HepG2 (cell line): ENCODE results near the gene ACADVL. TPM values are rescaled to one million over a fixed set of nuclear protein-coding genes. Genes with fewer than 3 reads are reported as not detected.
A peak's percentile ranks its signal among the peaks of the same experiment; 100 is the strongest.

ENCODE experiments used
- ATF1 ChIP-seq: IDR thresholded peaks from 2 replicates; pipeline ENCODE4 v1.6.1; 2016; ENCODE audit warnings: mild to moderate bottlenecking, control low read depth
- DNMT1 ChIP-seq: sonication (generic); formaldehyde crosslinking; IDR thresholded peaks from 2 replicates; pipeline ENCODE4 v1.5.1; 2020; ENCODE audit warnings: mild to moderate bottlenecking, missing genetic modification reagents
- FOXP1 ChIP-seq, 2 experiments: fragments of 450-650 bp in 1 of 2; IDR thresholded peaks; 2 replicates each; pipeline ENCODE4 v1.6.1; 2017 to 2018; ENCODE audit warnings: antibody characterized with exemption in 1 of 2
- KDM1A ChIP-seq: IDR thresholded peaks from 2 replicates; pipeline ENCODE4 v1.6.1; 2016; ENCODE audit warnings: missing compliant biosample characterization
- NPAS2 ChIP-seq: sonication (generic); formaldehyde crosslinking; IDR thresholded peaks from 2 replicates; pipeline ENCODE4 v1.8.0; 2022; ENCODE audit warnings: mild to moderate bottlenecking, missing genetic modification reagents, borderline replicate concordance
- PRMT3 ChIP-seq: sonication (generic); formaldehyde crosslinking; IDR thresholded peaks from 2 replicates; pipeline ENCODE4 v1.8.1; 2022; ENCODE audit warnings: low read depth, mild to moderate bottlenecking, moderate library complexity, missing genetic modification reagents, borderline replicate concordance
- SAP130 ChIP-seq: IDR thresholded peaks from 2 replicates; pipeline ENCODE4 v1.6.1; 2016; ENCODE audit warnings: low read depth
- ZBTB3 ChIP-seq: sonication (generic); formaldehyde crosslinking; IDR thresholded peaks from 2 replicates; pipeline ENCODE4 v1.4.0; 2020; ENCODE audit warnings: low read depth, mild to moderate bottlenecking, moderate library complexity, missing genetic modification reagents, borderline replicate concordance
- ZMYM3 ChIP-seq: sonication (generic); formaldehyde crosslinking; IDR thresholded peaks from 2 replicates; pipeline ENCODE4 v1.5.1; 2020; ENCODE audit warnings: mild to moderate bottlenecking, missing genetic modification reagents
- ZNF615 ChIP-seq: sonication (generic); formaldehyde crosslinking; IDR thresholded peaks from 2 replicates; pipeline ENCODE4 v1.5.0; 2020; ENCODE audit warnings: mild to moderate bottlenecking, missing genetic modification reagents, borderline replicate concordance
- polyA plus RNA-seq, 8 experiments: library from polyadenylated mRNA; depleted of rRNA in 3 of 8; stranded (reverse) in 7 of 8; unstranded in 1 of 8; fragments of >200 nt; fragmentation: Illumina TruSeq in 4 of 8; extraction: Trizol in 4 of 8; gene quantifications; 2 replicates each; pipeline versions ENCODE4 v1.2.1 to v1.2.3, GENCODE V29; 2011 to 2016; ENCODE audit warnings: low read depth in 4 of 8, missing spikeins in 1 of 8, mixed read lengths in 1 of 8; ENCODE audit not compliant: insufficient read depth in 1 of 8
- total RNA-seq, 5 experiments: library from RNA; depleted of rRNA; stranded (reverse); fragments of >200 nt; fragmentation: Illumina TruSeq; extraction: Trizol; gene quantifications; 2 replicates each; pipeline ENCODE4 v1.2.3, GENCODE V29; 2016; ENCODE audit warnings: low read depth in 1 of 5
- TF ChIP-seq, protein P1 (sequence below): sonication (generic); formaldehyde crosslinking; IDR thresholded peaks from 2 replicates; pipeline ENCODE4 v1.5.0; 2020; ENCODE audit warnings: mild to moderate bottlenecking, missing genetic modification reagents, borderline replicate concordance
- TF ChIP-seq, protein P2 (sequence below): sonication (generic); formaldehyde crosslinking; IDR thresholded peaks from 2 replicates; pipeline ENCODE4 v1.9.0; 2021; ENCODE audit warnings: missing genetic modification reagents, mild to moderate bottlenecking, borderline replicate concordance
- TF ChIP-seq, protein P3 (sequence below): sonication (generic); formaldehyde crosslinking; IDR thresholded peaks from 2 replicates; pipeline ENCODE4 v1.4.0; 2020; ENCODE audit warnings: missing genetic modification reagents
- TF ChIP-seq, protein P4 (sequence below): sonication (generic); formaldehyde crosslinking; conservative IDR thresholded peaks from 2 replicates; pipeline ENCODE4 v1.4.0; 2020; ENCODE audit warnings: missing genetic modification reagents

Gene ACADVL
- total and polyA plus RNA-seq, 2 of the 13 experiments (the other 11 are each of a cell fraction or from before 2014, with no cell fraction given) = 219 to 412 TPM

DNA sequence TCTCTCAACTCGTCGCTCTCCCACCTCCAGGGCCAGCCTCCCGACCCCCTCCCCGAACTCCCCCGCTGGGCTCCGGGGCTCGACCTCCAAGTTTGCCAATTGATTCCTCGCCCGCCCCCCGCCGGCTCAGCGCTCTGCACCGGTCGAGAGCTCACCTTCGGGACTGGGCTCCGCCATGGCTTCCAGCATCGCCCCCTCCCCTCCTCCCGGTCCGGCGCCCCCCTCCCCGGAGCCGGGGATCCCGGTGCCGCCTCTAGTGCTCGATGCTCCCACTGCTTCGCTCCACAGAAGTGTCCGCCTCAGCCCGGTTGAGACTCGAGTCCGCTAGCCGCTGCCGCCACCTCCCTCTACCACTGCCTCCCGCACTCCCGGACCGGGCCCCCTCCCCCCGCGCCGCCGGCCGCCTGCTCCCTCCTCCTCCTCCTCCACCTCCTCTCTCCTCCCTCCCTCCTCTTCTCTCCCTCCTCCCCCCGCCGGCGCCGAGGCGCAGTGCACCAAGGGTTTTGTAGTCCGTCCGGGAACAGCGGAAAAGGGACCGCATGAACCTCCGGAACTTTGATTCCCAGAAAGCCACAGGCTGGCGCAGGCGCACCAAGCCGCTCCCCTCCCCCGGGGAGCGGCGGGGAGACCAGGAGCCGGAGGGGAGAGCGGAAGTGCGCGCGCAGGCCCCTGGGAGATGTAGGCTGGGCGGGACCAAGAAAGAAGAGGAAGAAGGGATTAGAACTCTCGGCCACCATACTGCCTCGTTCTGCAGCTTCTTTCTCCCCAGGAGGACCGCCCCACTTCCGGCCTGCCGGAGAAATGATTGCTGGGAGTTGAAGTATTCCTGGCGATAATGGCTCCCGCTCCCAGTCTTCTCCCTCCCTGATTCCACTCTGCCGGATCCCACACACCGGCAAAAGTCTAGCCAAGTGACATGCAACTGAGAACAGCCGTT lies 19.6 kb downstream of the ACADVL start, which contains the start of gene PHF23 (continued):
- TF ChIP-seq, protein P1, sequence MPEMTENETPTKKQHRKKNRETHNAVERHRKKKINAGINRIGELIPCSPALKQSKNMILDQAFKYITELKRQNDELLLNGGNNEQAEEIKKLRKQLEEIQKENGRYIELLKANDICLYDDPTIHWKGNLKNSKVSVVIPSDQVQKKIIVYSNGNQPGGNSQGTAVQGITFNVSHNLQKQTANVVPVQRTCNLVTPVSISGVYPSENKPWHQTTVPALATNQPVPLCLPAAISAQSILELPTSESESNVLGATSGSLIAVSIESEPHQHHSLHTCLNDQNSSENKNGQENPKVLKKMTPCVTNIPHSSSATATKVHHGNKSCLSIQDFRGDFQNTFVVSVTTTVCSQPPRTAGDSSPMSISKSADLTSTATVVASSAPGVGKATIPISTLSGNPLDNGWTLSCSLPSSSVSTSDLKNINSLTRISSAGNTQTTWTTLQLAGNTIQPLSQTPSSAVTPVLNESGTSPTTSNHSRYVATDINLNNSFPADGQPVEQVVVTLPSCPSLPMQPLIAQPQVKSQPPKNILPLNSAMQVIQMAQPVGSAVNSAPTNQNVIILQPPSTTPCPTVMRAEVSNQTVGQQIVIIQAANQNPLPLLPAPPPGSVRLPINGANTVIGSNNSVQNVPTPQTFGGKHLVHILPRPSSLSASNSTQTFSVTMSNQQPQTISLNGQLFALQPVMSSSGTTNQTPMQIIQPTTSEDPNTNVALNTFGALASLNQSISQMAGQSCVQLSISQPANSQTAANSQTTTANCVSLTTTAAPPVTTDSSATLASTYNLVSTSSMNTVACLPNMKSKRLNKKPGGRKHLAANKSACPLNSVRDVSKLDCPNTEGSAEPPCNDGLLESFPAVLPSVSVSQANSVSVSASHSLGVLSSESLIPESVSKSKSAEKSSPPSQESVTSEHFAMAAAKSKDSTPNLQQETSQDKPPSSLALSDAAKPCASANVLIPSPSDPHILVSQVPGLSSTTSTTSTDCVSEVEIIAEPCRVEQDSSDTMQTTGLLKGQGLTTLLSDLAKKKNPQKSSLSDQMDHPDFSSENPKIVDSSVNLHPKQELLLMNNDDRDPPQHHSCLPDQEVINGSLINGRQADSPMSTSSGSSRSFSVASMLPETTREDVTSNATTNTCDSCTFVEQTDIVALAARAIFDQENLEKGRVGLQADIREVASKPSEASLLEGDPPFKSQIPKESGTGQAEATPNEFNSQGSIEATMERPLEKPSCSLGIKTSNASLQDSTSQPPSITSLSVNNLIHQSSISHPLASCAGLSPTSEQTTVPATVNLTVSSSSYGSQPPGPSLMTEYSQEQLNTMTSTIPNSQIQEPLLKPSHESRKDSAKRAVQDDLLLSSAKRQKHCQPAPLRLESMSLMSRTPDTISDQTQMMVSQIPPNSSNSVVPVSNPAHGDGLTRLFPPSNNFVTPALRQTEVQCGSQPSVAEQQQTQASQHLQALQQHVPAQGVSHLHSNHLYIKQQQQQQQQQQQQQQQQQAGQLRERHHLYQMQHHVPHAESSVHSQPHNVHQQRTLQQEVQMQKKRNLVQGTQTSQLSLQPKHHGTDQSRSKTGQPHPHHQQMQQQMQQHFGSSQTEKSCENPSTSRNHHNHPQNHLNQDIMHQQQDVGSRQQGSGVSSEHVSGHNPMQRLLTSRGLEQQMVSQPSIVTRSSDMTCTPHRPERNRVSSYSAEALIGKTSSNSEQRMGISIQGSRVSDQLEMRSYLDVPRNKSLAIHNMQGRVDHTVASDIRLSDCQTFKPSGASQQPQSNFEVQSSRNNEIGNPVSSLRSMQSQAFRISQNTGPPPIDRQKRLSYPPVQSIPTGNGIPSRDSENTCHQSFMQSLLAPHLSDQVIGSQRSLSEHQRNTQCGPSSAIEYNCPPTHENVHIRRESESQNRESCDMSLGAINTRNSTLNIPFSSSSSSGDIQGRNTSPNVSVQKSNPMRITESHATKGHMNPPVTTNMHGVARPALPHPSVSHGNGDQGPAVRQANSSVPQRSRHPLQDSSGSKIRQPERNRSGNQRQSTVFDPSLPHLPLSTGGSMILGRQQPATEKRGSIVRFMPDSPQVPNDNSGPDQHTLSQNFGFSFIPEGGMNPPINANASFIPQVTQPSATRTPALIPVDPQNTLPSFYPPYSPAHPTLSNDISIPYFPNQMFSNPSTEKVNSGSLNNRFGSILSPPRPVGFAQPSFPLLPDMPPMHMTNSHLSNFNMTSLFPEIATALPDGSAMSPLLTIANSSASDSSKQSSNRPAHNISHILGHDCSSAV (CRISPR knock-in tag) = no peak
- TF ChIP-seq, protein P2, sequence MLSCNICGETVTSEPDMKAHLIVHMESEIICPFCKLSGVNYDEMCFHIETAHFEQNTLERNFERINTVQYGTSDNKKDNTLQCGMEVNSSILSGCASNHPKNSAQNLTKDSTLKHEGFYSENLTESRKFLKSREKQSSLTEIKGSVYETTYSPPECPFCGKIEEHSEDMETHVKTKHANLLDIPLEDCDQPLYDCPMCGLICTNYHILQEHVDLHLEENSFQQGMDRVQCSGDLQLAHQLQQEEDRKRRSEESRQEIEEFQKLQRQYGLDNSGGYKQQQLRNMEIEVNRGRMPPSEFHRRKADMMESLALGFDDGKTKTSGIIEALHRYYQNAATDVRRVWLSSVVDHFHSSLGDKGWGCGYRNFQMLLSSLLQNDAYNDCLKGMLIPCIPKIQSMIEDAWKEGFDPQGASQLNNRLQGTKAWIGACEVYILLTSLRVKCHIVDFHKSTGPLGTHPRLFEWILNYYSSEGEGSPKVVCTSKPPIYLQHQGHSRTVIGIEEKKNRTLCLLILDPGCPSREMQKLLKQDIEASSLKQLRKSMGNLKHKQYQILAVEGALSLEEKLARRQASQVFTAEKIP (CRISPR knock-in tag) = no peak
- TF ChIP-seq KDM1A (CRISPR knock-in tag) = no peak
- peak; percentile 78 for TF ChIP-seq SAP130 (CRISPR knock-in tag)
- no peak for TF ChIP-seq ZMYM3
- TF ChIP-seq ZNF615 (CRISPR knock-in tag) = no peak
- TF ChIP-seq PRMT3 (CRISPR knock-in tag) = no peak
- no peak for TF ChIP-seq NPAS2 (CRISPR knock-in tag)
- no peak for TF ChIP-seq DNMT1 (CRISPR knock-in tag)
- TF ChIP-seq ATF1 (CRISPR knock-in tag) = peak; percentile 73; the same call in 1 of the 2 replicates
- TF ChIP-seq, protein P3, sequence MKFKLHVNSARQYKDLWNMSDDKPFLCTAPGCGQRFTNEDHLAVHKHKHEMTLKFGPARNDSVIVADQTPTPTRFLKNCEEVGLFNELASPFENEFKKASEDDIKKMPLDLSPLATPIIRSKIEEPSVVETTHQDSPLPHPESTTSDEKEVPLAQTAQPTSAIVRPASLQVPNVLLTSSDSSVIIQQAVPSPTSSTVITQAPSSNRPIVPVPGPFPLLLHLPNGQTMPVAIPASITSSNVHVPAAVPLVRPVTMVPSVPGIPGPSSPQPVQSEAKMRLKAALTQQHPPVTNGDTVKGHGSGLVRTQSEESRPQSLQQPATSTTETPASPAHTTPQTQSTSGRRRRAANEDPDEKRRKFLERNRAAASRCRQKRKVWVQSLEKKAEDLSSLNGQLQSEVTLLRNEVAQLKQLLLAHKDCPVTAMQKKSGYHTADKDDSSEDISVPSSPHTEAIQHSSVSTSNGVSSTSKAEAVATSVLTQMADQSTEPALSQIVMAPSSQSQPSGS (CRISPR knock-in tag) = 0 out of 2 replicates have a peak, but pooled peaks have one; percentile 53
- no peak for TF ChIP-seq FOXP1 (IDR thresholded peaks at IDR 0.05)
- no peak for TF ChIP-seq FOXP1 (CRISPR knock-in tag; IDR thresholded peaks at IDR 0.05)
- TF ChIP-seq, protein P4, sequence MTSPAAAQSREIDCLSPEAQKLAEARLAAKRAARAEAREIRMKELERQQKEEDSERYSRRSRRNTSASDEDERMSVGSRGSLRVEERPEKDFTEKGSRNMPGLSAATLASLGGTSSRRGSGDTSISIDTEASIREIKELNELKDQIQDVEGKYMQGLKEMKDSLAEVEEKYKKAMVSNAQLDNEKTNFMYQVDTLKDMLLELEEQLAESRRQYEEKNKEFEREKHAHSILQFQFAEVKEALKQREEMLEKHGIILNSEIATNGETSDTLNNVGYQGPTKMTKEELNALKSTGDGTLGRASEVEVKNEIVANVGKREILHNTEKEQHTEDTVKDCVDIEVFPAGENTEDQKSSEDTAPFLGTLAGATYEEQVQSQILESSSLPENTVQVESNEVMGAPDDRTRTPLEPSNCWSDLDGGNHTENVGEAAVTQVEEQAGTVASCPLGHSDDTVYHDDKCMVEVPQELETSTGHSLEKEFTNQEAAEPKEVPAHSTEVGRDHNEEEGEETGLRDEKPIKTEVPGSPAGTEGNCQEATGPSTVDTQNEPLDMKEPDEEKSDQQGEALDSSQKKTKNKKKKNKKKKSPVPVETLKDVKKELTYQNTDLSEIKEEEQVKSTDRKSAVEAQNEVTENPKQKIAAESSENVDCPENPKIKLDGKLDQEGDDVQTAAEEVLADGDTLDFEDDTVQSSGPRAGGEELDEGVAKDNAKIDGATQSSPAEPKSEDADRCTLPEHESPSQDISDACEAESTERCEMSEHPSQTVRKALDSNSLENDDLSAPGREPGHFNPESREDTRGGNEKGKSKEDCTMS (CRISPR knock-in tag) = no peak
- no peak for TF ChIP-seq ZBTB3 (CRISPR knock-in tag)
